Activated gamma-delta T cell treated with Interleukin-2 at 50 U/mL for 16 hours (primary cell): ENCODE measurements around the gene MYOM1.

Experiments used
- DNase-seq: peaks from one replicate; pipeline ENCODE4 v3.0.0-alpha.2; 2020

Gene MYOM1

GRCh38 chr18:3183103-3183717 is 36.6 kb downstream of the MYOM1 start:
- DNase-seq, result no peak

GRCh38 chr18:3180325-3180724 is 39.4 kb downstream of the MYOM1 start:
- no peak for DNase-seq

GRCh38 chr18:3179430-3180089 is 40.2 kb downstream of the MYOM1 start:
- DNase-seq, result no peak

- no peak for DNase-seq
Observed at GRCh38 chr18:3177902-3178687, 41.7 kb downstream of the MYOM1 start.

- DNase-seq, result no peak
Observed at GRCh38 chr18:3175195-3175758, 44.5 kb downstream of the MYOM1 start.

- DNase-seq, result no peak
Observed at GRCh38 chr18:3172097-3172496, 47.7 kb downstream of the MYOM1 start.

- no peak for DNase-seq
Observed at GRCh38 chr18:3171631-3172030, 48.1 kb downstream of the MYOM1 start.

GRCh38 chr18:3170441-3171161 is 49.2 kb downstream of the MYOM1 start:
- DNase-seq, result no peak

- DNase-seq, result no peak
Observed at GRCh38 chr18:3164381-3164780, 55.4 kb downstream of the MYOM1 start.

- DNase-seq, result no peak
Observed at GRCh38 chr18:3163968-3164367, 55.8 kb downstream of the MYOM1 start.

GRCh38 chr18:3162181-3162580 is 57.6 kb downstream of the MYOM1 start:
- DNase-seq, result no peak

GRCh38 chr18:3159830-3160229 is 59.9 kb downstream of the MYOM1 start:
- no peak for DNase-seq

GRCh38 chr18:3157606-3158005 is 62.2 kb downstream of the MYOM1 start:
- DNase-seq, result no peak

GRCh38 chr18:3157086-3157485 is 62.7 kb downstream of the MYOM1 start:
- DNase-seq, result no peak

- no peak for DNase-seq
Observed at GRCh38 chr18:3156325-3156640, 63.5 kb downstream of the MYOM1 start.

- no peak for DNase-seq
Observed at GRCh38 chr18:3154214-3154613, 65.6 kb downstream of the MYOM1 start.

GRCh38 chr18:3153107-3153704 is 66.6 kb downstream of the MYOM1 start:
- DNase-seq, result no peak

- no peak for DNase-seq
Observed at GRCh38 chr18:3152294-3152693, 67.5 kb downstream of the MYOM1 start.

GRCh38 chr18:3151399-3152264 is 68.1 kb downstream of the MYOM1 start:
- DNase-seq, result no peak

- no peak for DNase-seq
Observed at GRCh38 chr18:3150688-3151087, 69.1 kb downstream of the MYOM1 start.

- DNase-seq, result no peak
Observed at GRCh38 chr18:3150274-3150673, 69.5 kb downstream of the MYOM1 start.
